Nucleus accumbens (tissue), 56 donors: Measurements from ENCODE around the gene PLD1.
A peak's percentile ranks its signal among the peaks of the same experiment; 100 is the strongest.
"Not testable (repeated sequence)": the region's sequence is repeated elsewhere in the genome, so short reads cannot be mapped to it uniquely, and the experiment has no call there.

Experiments
- DNase-seq, 56 donors: peaks; one replicate each; lab custom pipeline; 2025; lab: John Stamatoyannopoulos, UW

Gene PLD1, protein sequence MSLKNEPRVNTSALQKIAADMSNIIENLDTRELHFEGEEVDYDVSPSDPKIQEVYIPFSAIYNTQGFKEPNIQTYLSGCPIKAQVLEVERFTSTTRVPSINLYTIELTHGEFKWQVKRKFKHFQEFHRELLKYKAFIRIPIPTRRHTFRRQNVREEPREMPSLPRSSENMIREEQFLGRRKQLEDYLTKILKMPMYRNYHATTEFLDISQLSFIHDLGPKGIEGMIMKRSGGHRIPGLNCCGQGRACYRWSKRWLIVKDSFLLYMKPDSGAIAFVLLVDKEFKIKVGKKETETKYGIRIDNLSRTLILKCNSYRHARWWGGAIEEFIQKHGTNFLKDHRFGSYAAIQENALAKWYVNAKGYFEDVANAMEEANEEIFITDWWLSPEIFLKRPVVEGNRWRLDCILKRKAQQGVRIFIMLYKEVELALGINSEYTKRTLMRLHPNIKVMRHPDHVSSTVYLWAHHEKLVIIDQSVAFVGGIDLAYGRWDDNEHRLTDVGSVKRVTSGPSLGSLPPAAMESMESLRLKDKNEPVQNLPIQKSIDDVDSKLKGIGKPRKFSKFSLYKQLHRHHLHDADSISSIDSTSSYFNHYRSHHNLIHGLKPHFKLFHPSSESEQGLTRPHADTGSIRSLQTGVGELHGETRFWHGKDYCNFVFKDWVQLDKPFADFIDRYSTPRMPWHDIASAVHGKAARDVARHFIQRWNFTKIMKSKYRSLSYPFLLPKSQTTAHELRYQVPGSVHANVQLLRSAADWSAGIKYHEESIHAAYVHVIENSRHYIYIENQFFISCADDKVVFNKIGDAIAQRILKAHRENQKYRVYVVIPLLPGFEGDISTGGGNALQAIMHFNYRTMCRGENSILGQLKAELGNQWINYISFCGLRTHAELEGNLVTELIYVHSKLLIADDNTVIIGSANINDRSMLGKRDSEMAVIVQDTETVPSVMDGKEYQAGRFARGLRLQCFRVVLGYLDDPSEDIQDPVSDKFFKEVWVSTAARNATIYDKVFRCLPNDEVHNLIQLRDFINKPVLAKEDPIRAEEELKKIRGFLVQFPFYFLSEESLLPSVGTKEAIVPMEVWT

GRCh38 chr3:171809861-171810628 is at the start of gene PLD1:
Gene PLD1, minus strand, starts transcription at chr3:171810483. Its CDS starts 72,432 bp downstream, at chr3:171738051.
- DNase-seq = peak in 54 of 56 donors; percentile 9 to 91 (median 72)

DNA sequence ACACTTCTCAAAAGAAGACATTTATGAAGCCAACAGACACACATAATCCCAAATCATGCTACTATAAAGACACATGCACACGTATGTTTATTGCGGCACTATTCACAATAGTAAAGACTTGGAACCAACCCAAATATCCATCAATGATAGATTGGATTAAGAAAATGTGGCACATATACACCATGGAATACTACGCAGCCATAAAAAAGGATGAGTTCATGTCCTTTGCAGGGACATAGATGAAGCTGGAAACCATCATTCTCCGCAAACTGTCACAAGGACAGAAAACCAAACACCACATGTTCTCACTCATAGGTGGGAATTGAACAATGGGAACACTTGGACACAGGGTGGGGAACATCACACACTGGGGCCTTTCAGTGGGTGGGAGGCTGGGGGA is 48.5 kb upstream of the PLD1 start:
- not testable (repeated sequence) for DNase-seq

GRCh38 chr3:171854649-171855305 is 44.5 kb upstream of the PLD1 start:
- DNase-seq = no peak

GRCh38 chr3:171851660-171852058 is 41.4 kb upstream of the PLD1 start:
- DNase-seq = peak in 1 of 56 donors; percentile 34

DNA sequence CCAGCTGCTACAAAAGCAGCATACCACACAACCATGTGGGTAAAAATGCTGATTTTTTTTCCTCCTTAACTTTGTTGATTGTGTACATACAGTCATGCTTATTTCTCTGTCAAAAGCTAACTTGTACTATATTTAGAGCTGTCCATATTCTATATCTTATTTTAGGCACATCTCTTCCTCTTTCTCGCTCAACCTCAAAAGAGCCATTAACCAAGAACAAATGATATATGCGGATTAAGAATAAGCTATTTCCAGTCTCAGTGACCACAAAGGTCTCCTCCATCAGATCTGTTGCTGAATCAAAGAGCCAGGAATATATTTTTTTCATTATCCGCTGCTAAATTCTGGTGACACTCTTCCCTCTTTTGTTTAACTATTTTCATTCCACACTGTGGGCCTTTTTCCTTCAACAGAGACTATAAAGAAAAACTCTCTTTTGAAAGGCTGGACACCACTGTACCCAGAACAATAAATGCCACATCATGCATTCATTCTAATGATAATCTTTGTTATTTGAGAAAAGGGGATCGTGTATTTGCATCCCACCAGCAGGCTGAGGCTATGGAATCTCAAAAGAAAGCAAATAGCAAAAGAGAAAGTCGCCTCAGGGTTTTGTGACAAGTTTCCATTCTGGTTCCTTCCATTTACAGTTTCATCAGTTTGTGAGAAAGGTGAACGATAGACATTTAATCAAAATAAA is 40.8 kb upstream of the PLD1 start:
- DNase-seq = no peak

- DNase-seq = no peak
Measured at GRCh38 chr3:171850320-171850959, 40.2 kb upstream of the PLD1 start.

GRCh38 chr3:171849617-171850319 is 39.5 kb upstream of the PLD1 start:
- DNase-seq = no peak

DNA sequence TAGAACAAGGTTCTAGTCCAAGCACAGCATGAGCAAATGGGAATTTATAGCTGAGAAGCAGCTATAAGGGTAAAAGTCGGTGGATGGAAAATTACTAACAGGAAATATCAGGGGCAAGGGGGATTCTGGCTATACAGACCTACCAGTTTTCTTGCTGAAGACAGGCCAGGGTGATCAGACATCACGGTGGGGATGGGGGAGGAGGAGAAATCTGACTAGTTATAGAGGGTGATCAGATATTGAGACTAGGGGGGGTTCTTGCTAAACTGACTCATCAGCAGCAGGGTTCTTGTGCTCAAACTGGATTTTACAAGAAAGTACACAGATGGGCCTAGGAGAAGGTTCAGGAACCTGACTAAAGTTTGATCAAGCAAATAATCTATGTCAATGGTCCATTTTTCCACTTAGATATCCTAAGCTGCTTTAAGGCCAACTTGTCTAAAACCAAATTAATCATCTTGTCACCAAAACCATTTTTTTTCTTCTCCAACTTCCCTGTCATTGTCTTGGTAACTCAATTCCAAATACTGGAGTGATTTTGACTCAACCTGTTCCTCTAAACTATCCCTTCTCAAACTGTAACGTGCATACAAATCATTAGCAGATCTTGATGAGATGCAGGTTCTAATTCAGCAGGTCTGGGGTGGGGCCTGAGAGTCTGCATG is 37.4 kb upstream of the PLD1 start:
- DNase-seq = no peak

- DNase-seq = no peak
Measured at GRCh38 chr3:171847133-171847532, 36.9 kb upstream of the PLD1 start.

DNA sequence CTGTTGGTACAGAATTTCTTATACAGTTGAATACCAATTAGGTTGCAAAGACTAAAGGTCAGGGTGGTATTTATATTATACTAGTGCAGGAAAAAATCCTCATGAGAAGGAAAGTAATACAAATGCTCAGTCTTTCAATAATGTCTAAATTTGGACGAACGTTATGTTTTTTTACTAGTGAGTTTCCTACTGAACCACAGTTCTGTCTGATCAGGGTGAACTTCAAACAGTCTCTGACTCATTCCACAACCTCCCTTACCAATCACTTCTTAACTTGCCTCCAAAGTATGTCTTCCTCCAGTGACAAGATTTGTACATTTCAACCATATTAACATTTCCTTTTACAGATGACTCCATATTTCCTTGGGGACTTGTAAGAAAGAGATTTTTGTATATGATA is 36.3 kb upstream of the PLD1 start:
- DNase-seq = no peak

DNA sequence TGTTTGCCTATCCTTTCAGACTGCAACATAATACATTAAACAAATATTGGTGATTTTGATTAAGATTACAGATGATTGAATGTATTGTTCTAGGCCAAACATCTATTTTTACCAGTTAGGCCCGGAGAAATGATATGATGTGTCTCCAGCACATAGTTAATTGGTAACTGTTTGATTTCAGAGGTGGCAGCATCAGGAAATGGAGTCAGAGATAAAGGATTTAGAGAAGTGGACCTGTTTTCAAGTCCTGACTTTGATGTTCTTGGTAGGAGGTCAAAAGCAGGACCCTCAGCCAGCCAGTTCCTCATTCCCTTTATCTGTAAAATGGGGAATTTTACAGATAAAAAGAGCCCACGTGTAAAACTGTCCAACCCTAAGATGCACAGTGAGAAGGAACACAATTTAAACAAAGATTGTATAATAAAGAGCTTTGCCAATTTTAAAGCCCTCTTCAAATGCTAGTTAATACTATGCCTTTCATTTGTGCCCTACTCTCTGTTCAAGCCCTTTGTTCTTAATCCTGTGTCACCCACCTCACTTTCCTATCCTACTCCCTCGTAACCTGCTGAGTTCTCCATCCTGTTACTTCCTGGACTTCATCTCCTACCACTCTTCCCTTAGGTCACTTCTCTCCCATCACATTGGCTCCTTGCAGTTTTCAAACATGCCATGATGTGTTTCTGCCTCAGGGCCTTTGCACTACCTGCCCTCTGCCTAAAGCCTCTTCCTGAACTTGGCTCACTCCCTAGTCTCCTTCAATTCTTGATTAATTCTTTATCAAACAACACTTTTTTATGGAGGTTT is 35.4 kb upstream of the PLD1 start:
- DNase-seq = no peak

DNA sequence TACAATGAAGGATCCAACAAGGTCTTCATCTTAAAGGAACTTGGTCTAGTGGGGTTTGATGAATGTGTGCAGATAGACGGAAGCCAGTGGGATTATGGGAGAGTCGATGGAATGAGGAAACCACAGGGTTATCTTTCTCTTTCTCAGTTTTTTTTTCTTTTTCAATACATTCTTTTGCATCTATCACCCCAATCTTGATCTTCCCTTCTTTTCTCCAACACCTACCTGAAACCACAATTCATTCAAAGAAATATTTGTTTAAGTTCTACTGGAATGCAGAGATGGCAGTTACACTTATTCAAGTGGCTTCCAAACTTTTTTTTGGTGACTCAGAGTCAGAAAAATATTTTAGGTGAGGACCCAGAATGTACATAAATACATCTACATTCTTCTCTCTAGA is 34.6 kb upstream of the PLD1 start:
- no peak for DNase-seq

GRCh38 chr3:171842864-171843518 is 32.7 kb upstream of the PLD1 start, which contains the start of gene TMEM212:
Gene TMEM212, plus strand, starts transcription at chr3:171843349. Its CDS starts 35 bp downstream, at chr3:171843384.
- no peak for DNase-seq

DNA sequence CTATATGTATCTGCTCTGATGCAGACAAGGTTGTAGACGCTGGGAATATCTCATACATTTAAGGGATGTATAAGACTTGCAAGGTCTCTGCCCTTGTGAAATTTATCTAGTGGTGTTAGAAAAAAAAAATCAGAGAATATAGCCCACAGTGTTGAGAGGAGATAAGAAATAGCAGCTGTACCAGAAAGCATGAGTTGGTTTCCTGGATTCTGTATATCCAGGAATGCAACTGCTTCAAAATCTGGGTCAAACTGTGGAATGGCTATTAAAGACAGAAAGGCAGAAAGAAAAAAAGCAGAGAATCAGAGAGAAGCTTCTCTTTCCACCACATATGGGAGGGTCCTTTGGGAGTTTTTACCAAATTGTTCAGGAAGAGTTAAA is 31.3 kb upstream of the PLD1 start:
- DNase-seq = no peak

DNA sequence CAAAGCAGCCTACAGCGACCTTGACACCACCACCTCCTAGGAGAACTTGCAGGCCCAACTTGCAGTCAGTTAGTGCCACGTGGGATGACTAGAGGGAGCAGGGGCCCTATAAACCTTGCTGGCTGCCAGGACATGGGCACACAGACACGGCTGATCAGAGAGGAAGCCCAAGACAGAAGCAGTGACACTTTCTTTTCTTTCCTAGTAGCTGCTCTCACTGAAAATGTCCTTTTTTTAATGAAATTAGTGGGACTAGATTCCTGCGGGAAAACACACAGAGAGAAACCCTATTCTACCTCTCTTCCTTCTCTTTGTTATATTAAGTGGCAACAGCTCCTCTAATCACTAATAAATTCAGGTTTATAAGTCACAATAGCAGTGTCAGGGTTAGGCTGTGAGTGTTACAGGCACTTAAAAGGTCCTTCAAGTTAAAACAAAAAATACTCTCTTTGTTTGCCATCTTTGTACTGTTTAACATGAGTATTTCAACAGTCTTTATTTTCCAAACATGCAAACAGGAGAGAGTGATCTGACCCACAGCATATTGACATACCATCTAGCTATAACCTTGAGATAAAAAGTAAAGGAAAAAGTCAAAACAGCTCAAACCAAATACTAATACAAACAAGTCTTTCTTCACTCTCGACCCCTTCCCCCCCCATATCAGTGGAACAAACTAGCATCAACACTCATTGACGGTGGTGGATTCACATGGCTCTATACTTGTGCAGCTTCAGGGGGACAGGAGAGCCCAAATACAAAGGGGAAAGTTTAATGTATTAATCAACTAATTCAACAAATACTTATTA is 30.7 kb upstream of the PLD1 start:
- no peak for DNase-seq
